Medulla oblongata (tissue), 1 donor: ENCODE results near the gene PPP1CB.
"Not testable (repeated sequence)": the region's sequence is repeated elsewhere in the genome, so short reads cannot be mapped to it uniquely, and the experiment has no call there.

Source experiments
- DNase-seq: peaks from one replicate; pipeline ENCODE4 v3.0.0-alpha.2; 2015; ENCODE audit errors: extremely low spot score

The PPP1CB gene

DNA sequence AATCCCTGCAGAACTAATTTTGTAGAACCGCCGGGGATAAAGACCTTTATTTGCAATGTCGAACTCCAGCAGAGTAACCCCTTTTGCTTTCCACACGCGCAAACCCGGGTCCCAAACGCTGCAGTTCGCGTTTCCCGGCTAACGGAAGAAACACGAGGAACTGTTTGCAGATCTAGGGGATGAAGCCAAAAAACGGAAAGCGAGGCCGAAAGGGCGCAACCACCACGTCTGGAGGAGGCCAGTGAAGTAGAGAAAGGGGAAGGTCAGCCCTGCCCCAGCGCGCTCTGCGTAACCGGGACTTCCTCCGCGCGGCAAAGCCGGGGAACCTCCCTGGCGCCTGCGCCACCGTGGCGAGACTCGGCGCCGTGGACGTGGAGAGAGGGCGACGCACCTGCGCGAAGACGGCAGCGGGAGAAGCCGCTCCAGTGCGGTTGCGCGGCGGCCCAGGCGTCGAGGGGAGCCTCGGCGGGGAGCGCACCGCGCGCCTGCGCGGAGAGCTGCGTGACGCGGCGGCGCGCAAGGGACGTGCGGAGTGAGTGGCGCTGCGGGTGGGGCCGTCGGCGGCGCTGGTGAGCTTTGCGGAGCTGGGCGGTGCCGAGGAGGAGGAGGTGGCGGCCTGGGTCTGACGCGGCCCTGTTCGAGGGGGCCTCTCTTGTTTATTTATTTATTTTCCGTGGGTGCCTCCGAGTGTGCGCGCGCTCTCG lies at the start of gene PPP1CB:
Gene PPP1CB, plus strand, starts transcription at position 579 of the 704 bp plus-strand sequence. CDS start 295 bp downstream, outside the sequence.
- peak; percentile 96 for DNase-seq

DNA sequence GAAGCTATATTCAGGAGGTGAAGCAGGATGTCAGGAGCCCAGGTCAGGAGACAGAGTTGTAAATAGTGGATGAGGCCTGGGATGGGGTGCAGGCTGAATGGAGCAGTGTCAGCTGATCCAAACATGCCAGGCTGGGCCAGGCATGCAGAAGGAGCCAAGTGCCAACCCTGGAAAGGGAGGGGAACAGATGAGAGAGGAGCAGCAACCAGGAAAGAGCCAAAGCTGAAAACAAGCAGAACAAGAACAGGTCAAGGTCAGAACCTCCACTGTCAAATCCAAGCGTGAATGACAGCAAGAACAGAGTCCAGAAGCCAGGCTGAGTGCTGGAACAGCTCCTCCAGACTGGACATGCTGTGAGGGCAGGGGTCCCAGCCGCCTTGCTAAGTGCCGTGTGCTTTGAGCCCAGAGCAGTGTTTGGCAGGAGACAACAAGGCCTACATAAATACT lies 49.2 kb upstream of the PPP1CB start:
- peak; percentile 47 for DNase-seq

DNA sequence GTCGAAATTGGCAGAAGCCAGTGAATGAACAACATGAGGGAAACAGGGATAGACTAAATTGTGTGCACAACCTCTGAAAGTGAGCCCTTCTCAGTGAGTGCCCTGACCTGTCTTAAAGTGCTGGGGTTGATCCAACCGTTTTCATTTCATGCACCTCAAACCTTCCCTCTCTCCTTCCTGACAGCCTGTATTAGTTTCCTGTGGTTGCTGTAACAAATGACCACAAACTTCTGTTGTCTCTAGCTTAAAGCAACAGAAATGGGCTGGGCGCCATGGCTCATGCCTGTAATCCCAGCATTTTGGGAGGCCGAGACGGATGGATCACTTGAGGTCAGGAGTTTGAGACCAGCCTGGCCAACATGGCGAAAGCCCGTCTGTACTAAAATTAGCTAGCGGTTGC lies 48.8 kb upstream of the PPP1CB start:
- DNase-seq = no peak

DNA sequence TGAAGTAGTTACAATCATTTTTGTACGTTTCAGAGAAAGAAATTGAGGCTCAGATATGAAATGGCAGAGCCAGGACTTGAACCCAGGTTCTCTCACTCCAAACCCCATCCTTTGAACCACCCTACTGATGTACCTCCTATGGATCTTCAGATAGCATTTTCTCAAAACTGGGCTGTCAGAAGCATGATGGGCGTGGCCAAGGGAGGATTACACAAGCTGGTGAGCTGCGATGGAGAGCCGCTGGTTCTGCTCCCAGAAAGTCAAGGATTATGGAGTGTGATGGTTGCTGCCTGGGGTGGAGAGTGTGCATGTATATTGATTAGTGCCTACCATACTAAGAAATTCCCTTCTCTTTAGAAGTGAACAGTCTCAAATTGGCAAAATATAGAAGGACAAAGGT lies 47.0 kb upstream of the PPP1CB start:
- no peak for DNase-seq

DNA sequence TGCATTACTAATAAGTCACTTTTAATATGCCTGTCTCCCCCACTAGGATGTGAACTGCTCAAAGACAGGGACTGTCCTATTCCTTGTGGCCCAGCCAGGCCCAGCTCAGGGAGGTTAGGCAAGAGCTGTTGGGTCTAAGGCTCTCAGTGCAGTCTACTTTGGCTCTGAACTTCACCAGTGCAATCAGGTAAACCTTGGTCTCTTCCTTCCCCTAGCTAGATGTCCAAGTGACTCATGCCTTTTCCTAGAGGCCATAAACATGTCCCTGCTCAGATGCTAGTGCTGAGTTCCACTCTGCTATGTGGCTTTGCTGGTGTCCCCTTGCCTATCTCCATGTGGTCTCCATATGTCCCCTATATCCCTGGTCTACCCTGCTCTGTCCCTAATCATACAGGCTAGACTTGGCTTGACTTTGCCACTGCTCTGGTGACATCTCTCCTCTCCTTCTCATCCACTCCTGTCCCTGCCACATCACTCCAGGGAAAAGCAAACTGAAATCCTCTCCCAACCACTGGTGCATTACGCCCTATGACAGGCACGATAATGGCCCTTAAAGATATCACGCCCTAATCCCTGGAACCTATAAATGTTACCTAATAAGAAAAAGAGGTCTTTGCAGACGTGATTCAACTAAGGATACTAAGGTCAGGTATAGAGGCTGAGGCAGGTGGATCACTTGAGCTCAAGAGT lies 45.7 kb upstream of the PPP1CB start:
- DNase-seq = no peak

DNA sequence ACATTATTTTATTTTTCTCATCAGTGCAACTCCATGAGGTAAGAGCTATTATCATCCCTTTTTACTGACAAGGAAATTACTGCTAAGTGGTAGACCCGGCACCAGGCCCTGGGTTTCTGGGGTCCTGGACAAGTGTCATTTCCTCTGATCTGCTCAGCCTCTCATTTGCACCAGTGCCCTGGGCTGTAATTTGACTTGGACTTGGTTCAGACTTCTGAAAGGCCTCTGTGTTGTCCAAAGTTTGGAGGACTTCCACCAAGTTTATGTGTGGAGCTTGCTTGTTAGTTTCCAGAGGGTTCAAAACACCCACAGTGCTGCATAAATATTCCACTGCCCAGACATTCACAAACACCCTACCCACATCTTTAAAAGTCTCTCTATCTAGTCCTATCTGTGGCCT lies 44.0 kb upstream of the PPP1CB start:
- DNase-seq = peak; percentile 92

DNA sequence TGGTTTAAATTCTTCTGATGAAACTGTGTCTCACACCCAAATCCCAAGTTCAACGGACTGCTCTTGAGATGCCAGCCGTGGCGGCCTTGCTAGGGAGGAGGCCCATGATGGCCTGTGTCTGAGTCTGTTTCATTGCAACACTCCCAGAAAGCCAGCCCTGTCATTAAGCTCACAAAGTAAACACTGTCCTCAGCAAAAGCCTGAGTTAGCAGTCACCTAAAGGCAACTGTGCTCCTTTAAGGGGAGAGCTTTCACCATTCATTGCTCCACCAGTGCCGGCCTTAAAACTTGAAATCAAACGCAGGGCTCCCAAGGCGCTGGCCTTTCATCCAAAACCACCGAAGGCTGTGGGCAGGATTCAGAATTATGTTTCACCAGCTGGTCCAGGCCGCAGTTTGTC lies 42.5 kb upstream of the PPP1CB start:
- no peak for DNase-seq

DNA sequence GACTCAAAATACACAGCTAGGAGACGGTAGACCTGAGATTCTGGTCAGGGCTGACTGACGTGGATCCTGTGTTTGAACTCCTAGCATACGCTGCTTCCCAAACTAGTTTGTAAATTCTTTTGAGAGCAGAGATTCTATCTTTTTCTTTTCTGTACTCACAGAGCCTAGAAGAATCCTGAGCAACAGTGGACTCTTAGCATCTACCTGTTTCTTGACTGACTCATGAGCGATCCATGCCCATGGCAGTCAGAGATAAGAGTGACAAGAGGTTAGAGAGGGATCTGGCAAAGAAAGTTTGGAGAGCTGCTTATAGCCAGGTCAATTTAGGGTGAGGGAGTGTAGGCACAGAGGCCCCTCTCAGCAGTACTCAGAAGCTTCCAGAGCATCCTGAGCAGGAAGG lies 41.1 kb upstream of the PPP1CB start:
- DNase-seq = no peak

DNA sequence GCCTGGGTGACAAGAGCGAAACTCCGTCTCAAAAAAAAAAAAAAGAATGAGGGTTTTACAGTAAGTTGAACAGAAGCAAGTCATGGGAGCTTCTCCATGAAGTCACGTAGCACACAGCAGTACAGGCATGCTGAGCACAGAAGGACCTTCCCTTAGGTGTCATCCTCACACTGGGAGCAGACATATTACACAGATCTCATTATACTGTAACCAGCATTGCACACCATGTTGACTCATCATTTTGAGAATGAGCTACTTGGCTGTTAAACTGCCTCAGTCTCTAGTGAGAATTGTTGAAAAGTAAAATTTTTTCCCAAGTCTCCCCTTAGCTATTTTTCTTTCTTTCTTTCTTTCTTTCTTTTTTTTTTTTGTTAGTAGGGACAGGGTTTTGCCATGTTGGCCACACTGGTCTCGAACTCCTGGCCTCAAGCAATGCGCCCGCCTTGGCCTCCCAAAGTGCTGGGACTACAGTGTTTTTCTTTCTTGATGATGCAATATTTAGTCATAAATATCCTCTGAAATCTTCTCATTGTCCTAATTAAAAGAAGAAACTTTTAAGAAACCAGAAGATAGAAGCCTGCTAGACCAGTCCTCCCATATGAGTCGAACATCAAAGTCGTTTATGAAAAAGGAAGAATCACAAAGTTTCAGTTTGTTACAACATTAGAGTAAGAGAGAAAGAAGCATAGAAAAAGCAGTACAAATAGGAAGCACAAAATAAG lies 37.9 kb upstream of the PPP1CB start:
- DNase-seq = no peak

DNA sequence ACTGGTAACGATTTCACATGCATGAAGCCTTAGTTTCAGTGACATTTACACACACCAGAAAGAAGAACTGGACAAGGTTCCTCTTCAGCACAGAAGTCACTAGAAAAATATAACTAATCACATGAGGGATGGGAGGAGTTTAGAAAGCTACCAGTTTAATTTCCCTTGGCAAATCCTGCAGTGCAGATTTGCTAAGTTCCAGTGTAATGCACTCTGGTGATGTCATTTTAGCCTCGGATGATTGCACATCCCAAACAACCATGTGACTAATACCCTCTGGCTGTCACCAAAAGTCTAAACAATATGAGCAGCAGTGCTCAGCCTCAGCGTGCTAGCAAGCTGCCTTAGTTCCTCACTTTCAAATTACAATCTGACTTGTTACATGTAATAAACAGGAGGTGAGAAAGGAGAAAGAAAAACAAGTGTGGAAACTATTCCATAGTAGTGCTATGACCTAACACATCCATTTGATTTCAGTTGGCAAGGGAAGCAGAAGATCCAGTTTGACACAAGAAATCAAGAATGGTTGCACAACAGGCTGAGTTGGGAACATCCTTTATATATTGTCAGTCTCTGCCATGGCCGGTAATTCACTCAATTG lies 35.3 kb upstream of the PPP1CB start:
- peak; percentile 88 for DNase-seq

DNA sequence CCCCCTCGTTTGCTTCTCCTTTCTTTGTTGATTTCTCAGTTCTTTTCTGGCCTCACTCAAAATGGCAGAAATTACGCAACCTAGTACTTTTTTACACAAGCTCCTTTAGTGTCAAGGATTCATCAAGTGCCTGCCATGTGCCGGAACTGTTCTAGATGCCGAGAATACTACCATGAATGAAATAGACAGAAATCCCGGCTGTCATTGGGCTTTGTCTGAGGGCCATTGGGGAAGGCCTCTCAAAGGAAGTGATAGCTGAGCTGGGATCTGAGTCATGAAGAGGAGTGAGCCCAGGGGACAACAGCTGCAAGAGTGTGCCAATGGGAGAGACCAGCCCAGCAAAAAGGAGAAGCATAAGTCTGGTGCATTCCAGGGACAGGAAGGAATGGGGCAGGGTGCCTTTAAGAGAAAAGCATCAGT lies 34.3 kb upstream of the PPP1CB start:
- peak; percentile 47 for DNase-seq

DNA sequence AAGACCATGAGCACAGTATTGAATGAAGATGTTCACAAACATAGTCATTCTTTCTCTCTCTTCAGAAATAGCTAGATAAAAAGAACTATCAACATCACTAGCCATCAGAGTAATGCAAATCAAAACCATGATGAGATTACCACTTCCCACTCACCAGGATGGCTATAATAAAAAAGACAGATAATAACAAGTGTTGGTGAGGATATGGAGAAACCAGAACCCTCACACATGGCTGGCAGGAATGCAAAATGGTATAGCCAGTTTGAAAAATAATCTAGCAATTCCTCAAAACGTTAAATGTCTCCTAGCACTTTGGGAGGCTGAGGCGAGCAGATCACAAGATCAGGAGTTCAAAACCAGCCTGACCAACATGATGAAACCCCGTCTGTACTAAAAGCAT lies 31.3 kb upstream of the PPP1CB start:
- DNase-seq = no peak

DNA sequence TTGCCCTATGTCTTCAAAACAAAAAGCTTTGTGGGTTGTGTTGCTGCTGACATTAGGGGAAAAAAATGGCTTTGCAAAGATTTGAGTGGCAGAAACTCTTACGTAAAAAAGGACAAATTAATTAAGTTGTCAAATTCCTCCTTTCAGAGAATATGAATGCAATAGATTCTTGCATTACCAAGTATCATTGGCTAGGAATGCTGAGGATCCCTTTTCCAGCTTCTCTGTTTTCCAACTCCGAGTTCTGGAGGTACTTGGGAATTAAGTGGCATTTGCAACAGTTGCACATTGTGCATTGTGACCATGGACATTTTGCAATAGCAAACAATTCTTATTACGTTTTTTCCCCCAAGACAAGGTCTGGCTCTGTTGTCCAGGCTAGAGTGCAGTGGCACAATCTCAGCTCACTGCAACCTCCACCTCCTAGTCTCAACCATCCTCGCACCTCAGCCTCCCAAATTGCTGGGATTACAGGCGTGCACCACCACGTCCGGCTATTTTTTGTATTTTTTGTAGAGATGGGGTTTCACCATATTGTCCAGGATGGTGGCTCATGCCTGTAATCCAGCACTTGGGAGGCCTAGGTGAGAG lies 29.9 kb upstream of the PPP1CB start:
- DNase-seq = no peak

DNA sequence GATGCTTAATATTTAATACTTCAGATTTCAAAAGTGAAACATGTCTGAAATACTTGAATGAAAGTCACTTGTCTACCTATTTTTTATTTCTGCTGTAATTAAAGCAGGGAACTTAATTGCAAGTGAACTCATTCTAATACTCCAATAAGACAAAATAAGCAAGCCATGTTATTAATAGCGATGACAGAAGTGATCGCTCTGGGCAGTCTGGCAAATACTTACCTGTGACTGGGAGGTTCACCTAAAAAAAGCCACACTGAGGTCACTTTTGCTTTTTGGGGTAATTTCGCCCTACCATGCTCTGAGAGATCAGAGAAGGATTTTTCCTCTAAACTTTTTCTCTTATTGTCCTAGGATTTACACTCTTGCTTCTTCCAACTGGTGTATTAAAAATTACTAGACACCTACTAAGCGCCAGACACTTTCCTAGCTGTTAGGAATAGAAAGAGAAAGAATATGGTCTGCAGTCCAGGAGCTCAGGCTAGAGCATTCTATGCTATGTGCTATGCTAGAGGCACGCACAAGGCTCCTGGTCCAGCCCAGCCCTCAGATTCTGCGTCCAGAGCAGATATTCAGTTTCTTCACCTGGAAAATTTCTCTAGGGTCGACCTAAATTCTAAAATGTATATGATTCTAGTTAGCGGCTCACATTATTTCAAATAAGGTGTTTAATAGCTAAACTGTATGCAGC lies 26.5 kb upstream of the PPP1CB start:
- DNase-seq = no peak

DNA sequence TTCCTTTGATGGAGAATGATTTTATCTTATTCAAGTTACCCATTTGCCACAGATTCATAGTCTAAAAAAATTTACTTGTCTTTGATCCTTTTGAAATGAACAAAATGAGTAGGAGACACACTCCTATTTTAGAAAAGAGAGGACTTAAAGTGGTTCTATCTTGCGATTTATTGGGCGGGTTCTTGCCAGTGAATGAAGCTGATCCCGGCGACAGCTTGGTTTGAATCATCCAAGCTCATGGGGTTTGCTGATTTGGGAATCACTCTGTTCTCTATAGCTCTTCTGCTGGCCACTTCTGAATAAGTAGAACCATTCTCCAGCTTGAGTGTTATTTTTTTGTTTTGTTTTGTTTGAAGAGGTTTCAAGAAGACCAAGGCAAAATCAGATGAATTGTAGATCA lies 25.5 kb upstream of the PPP1CB start:
- DNase-seq = no peak

DNA sequence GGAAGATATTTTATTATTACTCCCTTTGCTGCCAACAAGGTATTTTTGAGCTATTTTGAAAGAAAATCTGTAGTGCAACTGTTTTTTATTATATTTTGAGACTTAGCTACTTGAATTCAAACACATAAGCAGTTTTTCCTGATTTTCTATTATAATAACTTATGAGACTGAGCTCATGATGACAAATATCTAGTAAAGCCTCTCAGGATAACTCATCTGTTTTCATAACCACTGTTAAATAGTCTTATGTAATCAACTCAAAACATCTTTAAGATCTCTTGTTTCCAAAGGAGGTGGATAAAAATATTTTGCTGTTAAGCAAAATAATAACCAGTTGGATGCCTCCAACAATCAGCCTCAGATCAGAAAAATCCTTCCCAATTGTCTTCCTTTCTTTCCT lies 21.9 kb upstream of the PPP1CB start:
- DNase-seq = no peak

DNA sequence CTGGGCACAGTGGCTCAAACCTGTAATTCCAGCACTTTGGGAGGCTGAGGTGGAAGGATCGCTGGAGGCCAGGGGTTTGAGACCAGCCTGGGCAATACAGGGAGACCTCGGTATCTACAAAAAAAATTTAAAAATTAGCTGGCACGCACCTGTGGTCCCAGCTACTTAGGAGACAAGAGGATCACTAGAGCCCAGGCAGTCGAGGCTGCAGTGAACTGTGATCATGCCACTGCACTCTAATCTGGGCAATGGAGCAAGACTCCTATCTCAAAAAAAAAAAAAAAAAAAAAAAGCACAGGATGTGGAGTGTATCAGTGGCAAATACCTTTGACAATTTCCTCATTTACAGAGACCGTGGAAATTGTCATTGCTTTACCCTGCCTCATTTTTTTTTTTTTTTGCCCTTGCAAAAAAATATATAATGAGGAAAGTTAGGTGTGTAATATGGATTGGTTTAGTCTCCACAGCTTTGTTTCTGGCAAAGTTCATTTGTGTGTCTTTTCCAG lies 20.9 kb upstream of the PPP1CB start:
- no peak for DNase-seq

DNA sequence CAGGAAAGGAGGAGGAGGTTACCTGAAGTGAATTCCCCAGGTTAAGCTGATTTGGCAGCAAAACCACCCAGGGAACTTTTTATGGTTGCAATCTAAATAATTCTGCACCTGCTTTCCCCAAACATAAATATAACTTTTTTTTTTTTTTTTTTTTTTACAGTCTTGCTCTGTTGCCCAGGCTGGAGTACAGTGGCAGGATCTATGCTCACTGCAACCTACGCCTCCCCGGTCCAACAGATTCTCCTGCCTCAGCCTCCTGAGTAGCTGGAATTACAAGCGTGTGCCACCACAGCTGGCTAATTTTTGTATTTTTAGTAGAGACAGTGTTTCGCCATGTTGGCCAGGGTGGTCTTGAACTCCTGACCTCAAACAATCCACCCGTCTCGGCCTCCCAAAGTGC lies 16.1 kb upstream of the PPP1CB start:
- DNase-seq = no peak

DNA sequence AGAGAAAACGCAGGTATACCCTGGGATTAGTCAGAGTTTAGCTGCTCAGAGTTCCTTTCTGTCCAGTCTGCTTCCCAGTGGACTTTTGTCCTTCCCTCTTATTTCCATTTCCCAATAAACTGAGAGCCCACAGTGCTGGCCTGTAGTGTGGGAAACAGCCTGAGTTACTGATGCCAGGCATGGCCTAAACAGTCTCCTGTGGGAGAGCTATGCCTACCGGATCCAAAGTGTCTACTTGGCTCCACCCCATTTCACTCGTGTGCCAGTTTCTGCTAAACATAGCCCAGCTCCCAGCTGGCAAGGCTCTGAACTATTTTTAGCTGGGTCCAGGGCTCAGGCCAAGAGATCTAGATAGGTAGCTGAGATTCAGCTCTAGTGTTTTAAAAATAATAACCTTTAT lies 15.6 kb upstream of the PPP1CB start:
- DNase-seq = peak; percentile 82

DNA sequence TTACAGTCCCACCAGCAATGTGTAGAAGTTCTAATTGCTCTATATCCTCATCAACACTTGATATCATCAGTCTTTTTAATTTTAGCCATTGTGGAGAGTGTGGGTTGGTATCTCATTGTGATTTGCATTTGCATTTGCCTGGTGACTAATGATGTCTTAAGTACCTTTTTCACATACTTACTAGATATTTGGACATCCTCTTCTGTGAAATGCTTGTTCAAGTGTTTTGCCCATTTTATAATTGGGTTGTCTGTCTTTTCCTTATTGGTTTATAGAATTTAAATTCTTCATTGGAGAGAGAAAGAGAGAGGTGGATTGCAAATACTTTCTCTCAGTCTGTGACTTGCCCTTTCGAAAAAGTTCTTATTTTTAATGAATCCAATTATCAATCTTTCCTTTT lies 14.0 kb upstream of the PPP1CB start:
- DNase-seq = no peak

DNA sequence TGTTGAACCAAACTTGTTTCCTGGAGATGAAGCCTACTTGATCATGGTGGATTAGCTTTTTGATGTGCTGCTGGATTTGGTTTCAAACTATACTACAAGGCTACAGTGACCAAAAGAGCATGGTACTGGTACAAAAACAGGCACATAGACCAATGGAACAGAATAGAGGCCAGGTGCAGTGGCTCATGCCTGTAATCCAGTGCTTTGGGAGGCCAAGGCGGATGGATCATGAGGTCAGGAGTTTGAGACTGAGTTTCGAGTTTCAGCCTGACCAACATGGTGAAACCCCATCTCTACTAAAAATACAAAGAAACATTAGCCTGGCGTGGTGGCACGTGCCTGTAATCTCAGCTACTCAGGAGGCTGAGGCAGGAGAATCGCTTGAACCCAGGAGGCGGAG lies 9.0 kb upstream of the PPP1CB start:
- not testable (repeated sequence) for DNase-seq
